Superior temporal gyrus (tissue), 1 donor: ENCODE results near the gene ACAD10.
A peak's percentile ranks its signal among the peaks of the same experiment; 100 is the strongest.
"Not testable (repeated sequence)": the region's sequence is repeated elsewhere in the genome, so short reads cannot be mapped to it uniquely, and the experiment has no call there.

Experiments
- DNase-seq: peaks from one replicate; pipeline ENCODE4 v3.0.0-alpha.2; 2016; ENCODE audit errors: extremely low spot score

ACAD10 gene

DNA sequence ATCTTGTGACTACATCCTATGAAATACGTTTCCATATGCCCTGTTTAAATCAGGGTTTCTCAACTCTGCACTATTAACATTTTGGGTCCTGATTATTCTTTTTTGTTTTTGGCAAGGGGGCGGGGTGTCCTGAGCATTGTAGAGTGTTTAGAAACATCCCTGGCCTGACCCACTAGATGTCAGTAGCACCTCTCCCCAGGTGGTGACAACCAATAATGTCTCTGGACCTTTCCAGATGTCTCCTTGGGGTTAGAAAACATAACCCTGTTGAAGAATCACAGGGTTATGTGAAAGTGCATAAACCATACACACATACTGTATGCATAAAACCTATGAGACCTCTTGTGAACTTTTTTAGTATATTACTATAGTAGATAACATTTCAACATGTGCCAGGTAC lies 1.4 kb downstream of the ACAD10 start:
- no peak for DNase-seq

DNA sequence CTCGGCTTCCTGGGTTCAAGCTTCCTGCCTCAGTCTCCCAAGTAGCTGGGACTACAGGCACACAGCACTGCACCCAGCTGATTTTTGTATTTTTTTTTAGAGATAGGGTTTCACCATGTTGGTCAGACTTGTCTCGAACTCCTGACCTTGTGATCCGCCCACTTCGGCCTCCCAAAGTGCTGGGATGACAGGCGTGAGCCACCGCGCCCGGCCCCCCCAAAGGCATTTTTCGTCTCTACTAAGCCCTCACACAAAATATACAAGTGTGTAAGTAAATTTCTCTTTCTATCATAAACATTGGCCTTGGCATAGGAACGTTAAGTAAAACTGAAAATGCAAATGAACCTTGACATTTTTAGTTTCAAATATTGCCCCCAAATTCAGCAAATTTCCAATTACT lies 2.1 kb downstream of the ACAD10 start:
- DNase-seq = no peak

DNA sequence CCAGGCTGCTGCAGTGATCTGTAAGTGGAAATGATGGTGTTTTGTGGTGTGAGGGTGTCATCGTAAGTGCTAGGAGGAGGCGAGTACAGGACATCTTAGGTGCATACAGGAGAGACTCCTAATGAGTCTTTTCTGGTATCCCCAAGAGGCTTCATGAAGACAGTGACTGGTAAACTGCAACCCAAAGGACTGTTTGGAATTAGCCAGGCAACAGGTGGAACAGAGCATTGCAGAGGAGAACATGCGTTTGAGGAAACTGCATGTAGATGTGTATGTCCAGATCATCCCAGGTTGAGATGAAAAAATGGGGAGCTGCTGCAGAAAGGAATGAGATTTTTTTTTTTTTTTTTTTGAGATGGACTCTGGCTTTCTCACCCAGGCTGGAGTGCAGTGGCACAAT lies 5.4 kb downstream of the ACAD10 start:
- DNase-seq = no peak

DNA sequence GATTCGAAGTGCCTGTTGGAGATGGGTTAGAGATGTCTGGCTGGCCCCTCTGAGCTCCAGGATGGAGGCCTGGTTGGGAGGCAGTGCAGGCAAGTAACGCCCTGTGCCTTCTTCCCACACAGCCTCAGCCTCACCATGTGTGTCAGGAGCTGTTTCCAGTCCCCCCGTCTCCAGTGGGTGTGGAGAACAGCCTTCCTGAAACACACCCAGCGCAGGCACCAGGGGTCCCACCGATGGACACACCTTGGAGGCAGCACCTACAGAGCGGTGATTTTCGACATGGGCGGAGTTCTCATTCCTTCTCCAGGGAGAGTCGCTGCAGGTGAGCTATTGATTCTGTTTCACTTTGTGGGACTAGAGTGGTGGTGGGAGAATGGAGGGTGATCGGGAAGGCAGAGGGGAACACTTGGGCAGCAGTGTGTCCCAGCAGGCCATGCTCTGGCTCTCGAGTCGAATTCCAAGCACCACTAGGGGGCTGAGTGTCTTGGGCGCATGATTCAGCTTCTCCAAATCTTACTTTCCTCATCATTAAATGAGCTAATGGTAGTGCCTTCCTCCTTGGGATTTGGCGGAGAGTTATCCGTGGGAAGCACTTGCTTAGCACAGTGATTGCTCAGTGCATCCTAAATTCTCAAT lies 6.8 kb downstream of the ACAD10 start:
- DNase-seq = no peak

DNA sequence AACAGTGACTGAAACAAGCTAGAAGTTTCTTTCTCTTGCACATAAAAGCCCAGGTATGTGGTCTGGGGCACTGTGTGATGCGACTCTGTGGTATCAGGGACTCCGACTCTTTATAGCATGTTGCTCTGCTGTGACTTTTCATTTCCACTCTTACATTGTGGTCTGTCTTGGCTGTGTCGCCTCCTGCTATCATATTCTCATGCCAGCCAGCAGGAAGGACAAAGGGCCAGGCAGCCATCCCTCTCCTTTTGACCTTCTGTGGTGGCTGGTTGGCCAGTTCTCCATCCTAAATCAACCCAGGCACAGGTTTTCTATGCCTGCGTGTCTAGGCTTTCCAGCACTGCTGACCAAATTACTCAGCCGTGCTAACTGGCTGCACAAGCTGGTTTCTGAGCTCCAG lies 8.0 kb downstream of the ACAD10 start:
- no peak for DNase-seq

DNA sequence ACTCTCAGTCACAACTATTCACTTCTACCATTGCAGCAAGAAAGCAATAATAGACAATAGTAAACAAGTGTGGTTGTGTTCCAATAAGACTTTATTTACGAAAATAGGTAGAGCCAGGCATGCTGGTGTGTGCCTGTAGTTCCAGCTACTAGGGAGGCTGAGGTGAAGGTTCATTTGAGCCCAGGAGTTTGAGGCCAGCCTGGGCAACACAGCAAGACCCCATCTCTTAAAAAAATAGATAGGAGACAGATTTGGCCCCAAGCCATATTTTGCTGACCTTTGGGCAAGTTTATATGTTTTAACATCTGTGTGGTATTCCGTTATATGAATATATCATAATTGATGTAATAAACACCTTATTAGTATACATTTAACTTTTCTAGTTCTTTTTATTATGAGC lies 14.1 kb downstream of the ACAD10 start:
- no peak for DNase-seq

DNA sequence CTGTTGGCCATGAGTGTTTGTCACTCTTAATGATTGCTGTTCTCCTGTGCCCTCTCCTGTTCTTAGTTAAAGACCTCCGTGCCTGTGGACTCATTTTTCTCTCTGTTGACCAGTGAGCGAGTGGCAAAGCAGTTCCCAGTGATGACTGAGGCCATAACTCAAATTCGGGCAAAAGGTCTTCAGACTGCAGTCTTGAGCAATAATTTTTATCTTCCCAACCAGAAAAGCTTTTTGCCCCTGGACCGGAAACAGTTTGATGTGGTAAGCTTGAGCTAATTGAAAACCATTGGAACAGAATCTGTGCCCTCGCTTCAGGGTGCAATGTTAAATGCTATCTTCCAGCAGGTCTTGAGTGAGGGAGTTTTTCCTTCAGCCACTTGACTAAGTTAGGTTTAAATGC lies 19.8 kb downstream of the ACAD10 start:
- DNase-seq = no peak

DNA sequence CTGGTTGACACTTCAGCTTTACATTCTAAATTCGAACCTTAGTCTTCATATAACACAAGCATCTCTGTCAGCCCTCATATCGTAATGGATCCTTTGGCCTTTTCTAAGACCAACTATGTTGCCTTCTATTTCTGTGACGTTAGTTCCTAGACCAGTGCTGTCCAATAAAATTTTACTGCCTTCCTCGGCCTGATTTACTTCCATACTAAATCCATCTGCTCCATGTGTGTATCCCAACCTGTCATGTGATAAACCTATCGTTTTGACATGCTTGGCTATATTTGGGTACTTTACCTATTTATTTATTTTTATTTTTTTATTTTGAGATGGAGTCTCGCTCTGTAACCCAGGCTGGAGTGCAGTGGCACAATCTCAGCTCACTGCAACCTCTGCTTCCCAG lies 20.3 kb downstream of the ACAD10 start:
- no peak for DNase-seq

DNA sequence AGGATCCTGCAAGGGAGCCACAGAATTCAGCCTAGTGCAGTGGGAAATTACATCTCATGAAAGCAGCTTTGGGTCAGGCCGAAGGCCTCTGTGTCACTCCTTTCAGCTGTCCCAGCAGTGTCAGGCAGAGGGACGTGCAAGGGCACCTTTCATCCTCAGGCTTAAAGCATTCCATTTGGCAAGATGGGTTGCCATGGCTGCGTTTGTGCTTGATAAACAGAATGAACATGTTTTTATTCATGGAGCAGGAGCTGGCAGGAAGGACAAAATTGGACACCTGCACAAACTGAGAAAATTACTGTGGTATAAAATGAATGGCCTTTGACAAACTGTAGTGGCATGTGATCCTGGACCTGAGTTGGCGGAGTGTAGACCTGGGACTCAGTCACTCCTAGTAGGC lies 29.4 kb downstream of the ACAD10 start:
- DNase-seq = peak; percentile 10

DNA sequence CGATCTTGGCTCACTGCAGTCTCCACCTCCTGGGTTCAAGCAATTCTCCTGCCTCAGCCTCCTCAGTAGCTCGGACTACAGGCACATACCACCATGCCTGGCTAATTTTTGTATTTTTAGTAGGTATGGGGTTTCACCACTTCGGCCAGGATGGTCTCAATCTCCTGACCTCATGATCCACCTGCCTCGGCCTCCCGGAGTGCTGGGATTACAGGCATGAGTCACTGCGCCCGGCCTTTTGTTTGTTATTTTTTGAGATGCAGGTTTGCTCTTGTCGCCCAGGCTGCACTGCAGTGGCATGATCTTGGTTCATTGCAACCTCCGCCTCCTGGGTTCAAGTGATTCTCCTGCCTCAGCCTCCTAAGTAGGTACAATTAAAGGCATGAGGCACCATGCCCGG lies 33.5 kb downstream of the ACAD10 start:
- DNase-seq = not testable (repeated sequence)

DNA sequence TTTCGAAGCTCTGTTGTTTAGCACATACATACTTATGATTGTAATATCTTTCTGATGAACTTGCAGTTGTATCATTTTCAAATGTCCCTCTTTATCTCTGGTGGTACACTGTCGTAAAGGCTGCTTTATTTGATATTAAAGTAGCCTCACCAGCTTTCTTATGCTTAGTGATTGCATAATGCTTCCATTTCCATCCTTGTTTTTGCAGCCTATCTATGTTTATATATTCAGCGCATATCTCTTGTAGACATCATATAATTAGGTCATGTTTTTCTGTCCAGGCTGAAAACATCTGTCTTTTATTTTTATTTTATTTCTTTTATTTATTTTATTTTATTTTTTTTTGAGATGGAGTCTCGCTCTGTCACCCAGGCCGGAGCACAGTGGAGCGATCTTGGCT lies 34.6 kb downstream of the ACAD10 start:
- DNase-seq = no peak

DNA sequence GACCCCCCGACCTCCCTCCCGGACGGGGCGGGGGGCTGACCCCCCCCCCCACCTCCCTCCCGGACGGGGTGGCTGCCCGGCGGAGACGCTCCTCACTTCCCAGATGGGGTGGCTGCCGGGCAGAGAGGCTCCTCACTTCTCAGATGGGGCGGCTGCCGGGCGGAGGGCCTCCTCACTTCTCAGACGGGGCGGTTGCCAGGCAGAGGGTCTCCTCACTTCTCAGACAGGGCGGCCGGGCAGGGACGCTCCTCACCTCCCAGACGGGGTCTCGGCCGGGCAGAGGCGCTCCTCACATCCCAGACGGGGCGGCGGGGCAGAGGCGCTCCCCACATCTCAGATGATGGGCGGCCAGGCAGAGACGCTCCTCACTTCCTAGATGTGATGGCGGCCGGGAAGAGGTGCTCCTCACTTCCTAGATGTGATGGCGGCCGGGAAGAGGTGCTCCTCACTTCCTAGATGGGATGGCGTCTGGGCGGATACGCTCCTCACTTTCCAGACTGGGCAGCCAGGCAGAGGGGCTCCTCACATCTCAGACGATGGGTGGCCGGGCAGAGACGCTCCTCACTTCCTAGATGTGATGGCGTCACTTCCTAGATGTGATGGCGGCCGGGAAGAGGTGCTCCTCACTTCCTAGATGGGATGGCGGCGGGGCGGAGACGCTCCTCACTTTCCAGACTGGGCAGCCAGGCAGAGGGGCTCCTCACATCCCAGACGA lies 38.0 kb downstream of the ACAD10 start:
- not testable (repeated sequence) for DNase-seq

DNA sequence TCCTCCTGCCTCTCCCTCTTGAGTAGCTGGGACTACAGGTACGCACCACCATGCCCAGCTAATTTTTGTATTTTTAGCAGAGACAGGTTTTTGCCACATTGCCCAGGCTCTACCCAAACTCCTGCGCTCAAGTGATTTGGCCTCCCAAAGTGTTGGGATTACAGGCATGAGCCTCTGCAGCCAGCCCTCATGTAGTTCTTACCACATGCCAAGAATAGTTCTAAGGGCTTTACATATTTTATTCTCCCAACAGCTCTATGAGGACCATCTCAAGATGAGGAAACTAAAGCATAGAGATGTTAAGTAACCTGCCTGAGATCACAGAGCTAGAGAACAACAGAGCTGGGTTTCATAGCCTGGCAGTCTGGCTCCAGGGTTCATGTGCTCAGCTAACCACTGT lies 42.9 kb downstream of the ACAD10 start:
- no peak for DNase-seq

DNA sequence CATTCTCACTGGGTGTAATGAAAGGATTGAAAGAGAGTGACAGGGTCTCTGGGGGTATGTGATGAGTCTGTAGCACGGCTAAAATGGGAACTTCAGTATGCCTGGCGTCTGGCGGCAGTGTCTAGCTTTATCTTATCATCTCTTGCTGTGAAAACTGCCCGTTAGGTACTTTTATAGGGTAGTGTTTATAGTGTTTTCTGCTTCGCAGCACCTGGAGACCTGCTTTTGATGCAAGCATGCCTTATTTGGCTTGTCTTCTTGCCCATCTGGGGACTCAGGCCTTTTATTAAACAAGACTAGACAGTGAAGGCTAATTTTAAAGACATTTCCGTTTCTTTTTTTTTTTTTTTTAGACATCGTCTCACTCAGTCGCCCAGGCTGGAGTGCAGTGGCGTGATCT lies 44.6 kb downstream of the ACAD10 start:
- no peak for DNase-seq

DNA sequence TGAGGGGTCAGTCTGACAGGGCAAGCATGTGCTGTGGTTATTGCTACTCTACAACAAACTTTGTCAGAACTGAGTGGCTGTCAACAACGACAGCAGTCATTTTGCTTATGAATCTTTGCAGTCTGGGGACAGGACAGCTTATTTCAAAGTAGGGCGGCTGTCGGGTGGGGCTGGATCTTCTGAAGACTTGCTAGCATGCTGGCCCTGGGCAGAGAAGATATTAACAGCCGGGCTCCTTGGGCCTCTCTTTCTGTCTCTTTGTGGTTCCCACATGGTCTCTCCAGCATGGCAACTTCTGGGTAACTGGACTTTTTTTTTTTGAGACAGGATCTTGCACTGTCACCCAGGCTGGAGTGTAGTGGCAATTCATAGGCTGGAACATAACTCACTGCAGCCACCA lies 46.9 kb downstream of the ACAD10 start:
- DNase-seq = no peak

DNA sequence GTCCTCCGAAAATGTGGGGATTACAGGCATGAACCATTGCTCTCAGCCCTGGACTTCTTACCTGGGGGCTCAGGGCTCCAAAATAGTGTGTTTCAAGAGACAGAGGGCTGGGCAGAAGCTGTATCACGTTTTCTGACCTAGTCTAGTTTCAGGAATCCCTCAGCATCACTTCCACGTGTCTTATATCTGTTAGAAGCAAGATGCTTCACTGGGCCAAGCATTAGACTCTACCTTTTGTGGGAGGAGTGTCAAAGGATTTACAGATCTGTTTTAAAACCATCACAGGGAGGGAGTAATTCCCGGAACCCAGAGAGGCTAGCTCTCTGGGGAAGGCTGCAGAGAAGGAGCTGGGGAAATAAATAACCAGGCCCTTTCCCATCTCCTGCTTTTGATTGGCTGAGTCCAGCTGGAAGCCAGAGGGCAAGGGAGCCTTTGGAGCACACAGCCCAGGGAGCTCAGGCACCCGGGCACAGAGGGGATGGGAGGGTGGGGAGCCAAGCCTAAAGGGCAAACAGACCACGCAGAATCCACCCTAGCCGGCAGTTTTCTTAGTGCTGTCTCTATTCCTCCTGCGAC lies 47.6 kb downstream of the ACAD10 start:
- no peak for DNase-seq

DNA sequence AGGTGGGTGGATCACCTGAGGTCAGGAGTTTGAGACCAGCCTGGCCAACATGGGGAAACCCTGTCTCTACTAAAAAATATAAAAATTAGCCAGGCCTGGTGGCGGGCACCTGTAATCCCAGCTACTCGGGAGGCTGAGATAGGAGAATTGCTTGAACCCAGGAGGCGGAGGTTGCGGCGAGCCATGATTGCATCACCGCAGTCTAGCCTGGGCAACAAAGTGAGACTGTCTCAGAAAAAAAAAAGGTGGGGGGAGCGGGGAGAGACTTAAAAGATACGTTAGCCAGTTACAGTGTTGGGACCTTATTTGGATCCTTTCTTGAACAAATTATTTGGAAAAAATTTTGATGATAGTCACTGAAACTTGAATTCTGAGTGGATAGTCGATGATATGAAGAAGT lies 53.7 kb downstream of the ACAD10 start:
- DNase-seq = not testable (repeated sequence)

DNA sequence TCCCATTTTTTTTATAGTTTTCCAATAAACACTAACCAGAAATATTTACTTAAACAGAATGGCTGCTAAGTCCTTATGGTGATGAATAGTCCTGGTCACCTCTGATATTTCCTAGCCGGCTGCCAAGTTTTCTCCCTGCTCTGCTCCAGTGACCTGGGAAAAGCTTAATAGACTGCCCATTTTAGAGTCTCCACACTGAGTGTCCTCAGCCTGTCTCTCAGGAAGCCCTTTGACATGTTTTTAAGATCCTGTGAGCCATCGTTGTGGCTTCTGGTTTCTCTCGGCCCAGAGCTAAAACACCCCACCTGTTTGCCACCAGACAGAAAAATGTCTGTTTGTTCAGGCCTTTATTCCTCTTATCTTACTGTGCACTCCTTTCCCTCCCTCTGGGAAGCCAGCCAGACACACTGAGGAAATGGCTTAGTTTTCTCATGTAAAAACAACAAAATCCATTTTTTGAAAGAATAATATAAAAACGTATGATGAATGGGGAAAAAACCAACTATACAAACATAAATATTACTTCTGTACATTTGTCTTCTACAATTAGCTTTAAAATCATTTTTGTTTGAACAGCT lies 55.5 kb downstream of the ACAD10 start:
- DNase-seq = no peak

DNA sequence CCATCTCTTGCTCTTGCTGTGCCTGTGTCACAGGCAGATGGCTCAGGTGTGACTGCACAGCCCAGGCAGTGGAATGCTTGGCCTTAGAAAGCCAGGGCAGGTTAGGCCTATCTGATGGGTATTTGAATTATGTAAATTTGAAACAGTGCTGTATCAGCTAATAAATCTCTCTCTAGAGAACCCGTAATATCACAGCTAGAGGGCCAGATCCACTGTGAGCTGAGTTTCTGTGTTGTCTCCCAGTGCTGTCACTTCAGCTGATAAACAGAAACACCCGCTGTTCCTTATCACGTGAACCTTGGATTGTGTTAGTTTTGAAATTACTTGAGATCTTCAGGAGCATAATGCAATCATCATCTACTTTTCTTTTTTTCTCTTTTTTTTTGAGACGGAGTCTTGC lies 59.4 kb downstream of the ACAD10 start:
- DNase-seq = no peak

DNA sequence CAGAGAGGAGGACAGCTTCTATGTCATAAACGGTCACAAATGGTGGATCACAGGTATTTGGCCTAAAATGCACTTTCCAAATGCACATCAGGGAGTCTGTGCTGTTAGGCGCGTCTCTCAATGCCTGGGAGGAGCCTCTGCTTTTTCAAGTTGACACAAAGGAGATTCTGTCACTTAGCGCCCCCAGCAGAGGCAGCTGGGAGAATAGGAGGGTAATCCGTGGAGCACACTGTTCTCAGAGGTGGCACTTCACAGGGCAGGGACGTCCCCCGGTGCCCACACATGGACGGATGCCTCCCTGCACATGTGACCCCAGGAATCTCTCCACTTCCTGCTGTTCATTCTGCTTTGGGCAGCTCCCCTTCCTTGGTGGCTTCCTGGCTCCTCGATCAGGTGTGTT lies 61.5 kb downstream of the ACAD10 start:
- no peak for DNase-seq

DNA sequence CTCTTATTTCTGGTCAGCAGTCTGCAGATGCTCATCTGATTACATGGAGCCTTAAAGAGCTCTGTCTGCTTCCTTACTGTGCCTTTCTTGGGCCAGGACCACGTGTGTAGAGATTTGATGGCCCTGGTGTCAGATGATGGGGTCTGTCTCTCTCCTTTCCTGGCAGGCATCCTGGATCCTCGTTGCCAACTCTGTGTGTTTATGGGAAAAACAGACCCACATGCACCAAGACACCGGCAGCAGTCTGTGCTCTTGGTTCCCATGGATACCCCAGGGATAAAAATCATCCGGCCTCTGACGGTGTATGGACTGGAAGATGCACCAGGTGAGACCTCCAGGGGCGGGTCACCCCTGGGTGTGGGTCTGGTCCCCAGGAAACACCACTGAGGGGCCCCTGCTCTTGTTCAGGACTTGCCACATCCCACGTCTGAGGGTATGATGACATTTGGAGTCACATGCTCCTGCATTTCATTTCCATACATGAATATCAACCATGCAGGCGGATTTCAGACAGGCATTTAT lies 62.4 kb downstream of the ACAD10 start:
- no peak for DNase-seq

DNA sequence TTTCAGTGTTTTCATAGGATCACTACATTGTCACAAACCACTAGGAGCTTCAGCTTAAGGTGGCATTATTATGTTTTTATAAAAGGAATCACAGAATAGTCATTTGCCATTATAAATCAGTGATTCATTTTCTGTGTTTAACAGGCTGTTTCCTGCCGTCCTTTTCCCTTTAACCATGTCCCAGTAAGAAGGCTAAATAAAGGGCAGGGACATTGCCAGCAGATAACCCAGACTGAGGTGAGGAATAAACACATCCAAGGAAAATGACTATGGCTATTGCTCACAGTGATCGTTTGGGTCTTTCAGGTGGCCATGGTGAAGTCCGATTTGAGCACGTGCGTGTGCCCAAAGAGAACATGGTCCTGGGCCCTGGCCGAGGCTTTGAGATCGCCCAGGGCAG lies 63.0 kb downstream of the ACAD10 start:
- no peak for DNase-seq

DNA sequence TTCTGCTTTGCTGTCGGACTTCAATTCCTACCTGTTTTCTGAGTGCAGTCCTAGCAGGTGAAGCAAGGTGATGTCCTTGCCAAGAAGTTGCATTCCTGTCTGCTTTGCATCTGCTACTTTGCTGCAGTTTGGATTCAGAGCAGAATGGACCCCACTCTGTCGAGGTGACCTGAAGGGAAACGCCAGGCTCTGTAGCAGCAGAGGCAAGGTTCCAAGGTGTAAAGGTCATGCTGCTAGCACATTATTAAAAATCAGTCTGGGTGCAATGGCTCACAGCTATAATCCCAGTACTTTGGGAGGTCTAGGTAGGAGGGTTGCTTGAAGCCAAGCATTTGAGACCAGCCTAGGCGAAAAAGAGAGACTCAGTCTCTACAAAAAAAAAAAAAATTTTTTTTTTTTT lies 63.5 kb downstream of the ACAD10 start:
- no peak for DNase-seq
